Measurements from ENCODE around the gene SLC52A1.
"Not testable (repeated sequence)": the region's sequence is repeated elsewhere in the genome, so short reads cannot be mapped to it uniquely, and the experiment has no call there.

SLC52A1 gene

GRCh38 chr17:5035315-5035714, at the start of gene SLC52A1:
Gene SLC52A1 (minus strand): TSS chr17:5035426. CDS start chr17:5034606, 820 bp downstream.
- ATAC-seq = no peak

DNA sequence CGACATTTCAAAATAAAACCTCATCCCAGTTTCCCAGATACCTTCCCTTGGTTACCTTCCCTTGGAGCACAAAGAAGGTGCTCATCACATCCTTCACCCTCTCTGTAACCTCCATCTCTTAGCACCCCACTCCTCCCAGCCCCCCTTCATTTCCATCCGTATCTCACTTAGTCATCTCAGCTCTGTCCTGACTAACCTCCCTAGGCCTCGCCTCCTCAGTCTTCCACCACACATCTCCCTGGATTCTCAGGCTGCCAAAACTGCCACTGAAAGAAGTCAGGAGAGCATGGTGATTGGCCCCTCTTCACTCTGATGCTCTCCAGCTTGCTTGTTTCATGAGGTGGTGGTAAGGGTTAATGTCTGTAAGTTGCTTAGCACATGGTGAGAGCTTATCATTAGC, 45.4 kb upstream of the SLC52A1 start:
- ATAC-seq = no peak

DNA sequence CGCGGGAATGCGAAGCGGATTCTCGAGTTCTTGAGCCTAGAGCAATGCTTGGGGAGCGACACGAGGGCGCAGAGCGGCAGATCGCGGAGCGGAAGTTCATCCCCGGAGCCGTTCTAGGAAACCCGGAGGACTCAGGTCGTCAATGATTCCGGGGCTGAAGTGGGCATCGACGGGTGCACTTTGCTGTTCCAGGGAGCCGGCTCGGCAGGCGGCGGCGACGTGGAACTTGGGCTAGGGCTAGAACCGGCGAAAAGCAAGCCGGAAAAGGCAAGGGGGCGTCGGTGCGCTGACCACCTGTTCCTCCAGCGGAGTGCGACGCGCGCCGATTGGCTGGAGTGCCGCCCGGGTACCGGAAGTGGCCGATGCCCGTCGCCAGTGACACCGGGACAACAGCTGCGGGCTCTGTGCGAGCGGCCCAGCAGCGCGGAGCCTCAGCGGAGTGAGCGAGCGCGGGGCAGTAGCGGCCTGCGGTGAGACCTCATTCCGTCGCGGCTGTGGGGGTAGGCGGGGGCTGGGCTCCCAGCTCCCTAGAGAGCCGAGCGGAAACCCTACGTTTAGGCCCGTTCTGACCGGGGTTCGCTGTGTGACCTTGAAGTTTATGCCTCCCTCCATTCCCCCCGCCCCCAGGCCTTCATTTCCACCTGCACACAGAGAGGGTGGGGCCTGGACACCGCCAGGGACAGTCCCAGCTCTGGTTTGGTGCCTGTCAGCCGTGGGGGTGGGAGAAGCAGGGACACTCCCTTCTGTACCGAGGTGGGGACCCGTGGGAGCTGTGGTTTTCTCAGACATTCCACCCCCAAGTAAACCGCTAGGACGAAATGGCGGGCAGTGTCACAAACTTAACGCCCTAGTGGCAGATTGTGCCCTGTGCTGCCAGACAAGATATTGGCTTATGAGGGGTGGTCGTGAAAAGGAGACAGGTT, 43.1 kb upstream of the SLC52A1 start, which contains the start of gene ZFP3:
Gene ZFP3, plus strand, starts transcription at position 362 of the 923 bp plus-strand sequence. CDS start 13,038 bp downstream, outside the sequence.
- ATAC-seq = peak; percentile 89

DNA sequence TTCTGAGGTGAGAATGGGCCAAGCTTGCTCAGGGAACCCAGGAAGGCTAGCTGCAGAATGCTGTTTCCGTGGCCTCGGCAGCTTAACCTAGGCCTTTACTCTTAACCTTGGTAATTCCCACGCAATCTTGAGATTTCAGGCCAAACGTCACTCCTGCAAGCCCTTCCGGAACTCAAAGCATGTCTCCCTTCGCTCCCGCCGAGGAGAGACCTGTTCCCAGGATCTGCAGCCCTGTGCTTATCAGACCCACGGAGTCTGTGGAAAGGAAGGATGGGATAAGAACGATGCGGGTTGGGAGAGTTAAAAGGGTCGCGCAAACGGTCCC, 42.5 kb upstream of the SLC52A1 start:
- ATAC-seq = no peak

GRCh38 chr17:5077275-5077674, 42.0 kb upstream of the SLC52A1 start:
- ATAC-seq = not testable (repeated sequence)

DNA sequence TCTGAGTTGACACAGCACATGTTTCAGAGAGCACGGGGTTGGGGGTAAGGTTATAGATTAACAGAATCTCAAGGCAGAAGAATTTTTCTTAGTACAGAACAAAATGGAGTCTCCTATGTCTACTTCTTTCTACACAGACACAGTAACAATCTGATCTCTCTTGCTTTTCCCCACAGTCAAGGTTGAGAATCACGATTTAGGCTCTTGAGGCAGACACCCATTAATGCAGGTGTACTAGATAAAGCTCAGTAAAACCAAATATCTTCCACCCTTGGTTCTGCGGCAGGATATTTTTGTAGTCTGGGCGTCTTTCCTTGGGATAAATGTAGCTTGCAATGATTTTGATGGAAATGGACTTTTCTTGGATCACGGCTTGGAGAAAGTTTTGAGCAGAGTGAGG, 40.2 kb upstream of the SLC52A1 start:
- ATAC-seq = not testable (repeated sequence)

GRCh38 chr17:5069724-5070123, 34.5 kb upstream of the SLC52A1 start:
- no peak for ATAC-seq

DNA sequence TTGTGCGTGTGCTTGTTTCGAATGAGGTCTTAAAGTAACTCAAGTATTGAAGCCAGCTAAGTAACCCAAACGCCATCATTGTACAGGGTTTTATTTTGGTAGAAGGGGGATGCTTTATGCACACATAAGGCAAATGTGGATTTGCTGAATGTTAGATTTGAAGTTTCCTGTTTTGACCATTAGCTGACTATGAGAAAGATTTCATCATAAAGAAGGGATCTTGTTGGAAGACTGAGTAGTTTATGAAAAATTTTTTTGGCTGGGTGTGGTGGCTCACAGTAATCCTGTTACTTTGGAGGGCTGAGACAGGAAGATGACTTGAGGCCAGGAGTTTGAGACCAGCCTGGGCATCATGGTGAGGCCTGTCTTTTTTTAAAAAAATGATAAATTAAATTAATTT, 33.0 kb upstream of the SLC52A1 start:
- ATAC-seq = no peak

DNA sequence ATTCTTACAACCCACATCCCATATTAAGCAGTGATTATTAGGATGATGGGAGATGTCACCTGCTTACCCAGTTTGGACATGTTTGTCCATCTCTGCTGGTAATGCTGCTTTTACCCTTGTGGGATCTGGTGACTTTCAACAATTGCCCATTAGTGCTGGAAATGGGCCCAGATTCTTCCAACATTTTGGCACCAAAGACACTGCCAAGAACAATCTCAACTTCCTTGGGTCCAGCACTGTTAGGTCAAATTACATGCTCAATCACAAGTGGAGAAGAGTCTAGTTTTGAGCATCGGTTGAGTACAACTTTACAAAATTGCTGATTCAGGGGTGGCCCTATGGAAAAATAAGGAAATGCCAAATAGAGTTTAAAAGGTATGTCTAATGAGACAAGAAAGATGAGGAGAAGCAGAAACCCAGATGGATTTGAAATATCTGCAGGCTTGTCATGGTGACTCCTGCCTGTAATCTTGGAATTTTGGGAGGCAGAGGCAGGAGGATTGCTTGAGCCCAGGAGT, 30.1 kb upstream of the SLC52A1 start:
- no peak for ATAC-seq

DNA sequence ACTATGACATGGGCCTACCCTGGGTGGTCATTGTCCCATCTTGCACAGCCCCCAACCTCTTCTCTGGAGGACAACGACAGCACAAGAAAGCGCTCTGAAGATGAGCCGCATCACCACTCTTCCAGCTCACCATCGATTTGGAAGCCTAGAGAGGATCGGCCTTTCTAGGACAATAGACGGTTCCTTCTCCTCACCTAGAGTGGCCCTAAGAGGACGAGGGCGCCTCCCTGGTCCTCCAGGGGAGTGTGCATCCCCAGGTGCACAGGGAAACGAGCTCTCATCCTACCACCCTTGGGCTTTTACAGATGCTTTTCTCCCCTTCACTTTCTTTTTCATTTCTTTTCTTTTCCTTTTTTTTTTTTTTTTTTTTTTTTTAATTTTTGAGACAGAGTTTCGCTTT, 20.3 kb upstream of the SLC52A1 start:
- no peak for ATAC-seq

- no peak for ATAC-seq
Measured at GRCh38 chr17:5050278-5050677, 15.1 kb upstream of the SLC52A1 start.

DNA sequence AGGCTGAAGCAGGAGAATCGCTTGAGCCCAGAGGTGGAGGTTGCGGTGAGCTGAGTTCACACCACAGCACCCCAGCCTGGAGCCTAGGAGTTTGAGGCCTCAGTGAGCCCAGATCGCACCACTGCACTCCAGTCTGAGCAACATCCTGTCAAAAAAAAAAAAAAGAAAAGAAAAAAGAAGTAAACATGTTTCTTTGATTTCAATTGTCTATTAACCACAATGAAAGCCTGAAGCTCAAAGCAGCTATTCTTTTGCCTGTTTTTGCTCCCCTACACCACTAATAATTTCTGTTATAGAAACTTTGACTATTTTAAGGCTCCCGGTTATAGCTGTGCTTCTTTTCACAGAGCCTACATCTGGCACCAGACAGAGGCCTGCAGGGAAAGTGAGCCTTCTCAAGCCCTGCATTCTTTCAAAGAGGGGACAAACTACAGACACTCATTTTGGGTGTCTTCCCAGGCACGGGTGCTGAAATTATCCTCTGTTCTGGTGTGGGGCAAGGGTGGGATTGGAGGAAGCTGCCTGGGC, 14.2 kb upstream of the SLC52A1 start:
- ATAC-seq = peak; percentile 80 to 86

GRCh38 chr17:5047446-5047845, 12.2 kb upstream of the SLC52A1 start:
- no peak for ATAC-seq

DNA sequence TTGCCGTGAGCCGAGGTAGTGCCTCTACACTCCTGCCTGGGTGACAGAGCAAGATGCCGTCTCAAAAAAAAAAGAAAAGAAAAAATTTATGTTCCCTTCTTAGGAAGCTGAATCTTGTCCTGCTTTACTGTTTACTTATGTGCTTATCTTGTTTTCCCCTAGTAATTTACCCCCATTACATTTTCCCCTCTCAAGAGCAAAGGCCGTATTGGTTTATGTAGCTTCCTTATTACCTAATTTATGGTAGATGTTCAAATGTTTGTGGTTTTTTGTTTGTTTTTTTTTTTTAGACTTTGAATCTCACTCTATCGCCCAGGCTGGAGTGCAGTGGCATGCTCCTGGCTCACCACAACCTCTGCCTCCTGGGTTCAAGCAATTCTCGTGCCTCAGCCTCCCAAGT, 10.3 kb upstream of the SLC52A1 start:
- ATAC-seq = no peak

- no peak for ATAC-seq
Measured at GRCh38 chr17:5044630-5045029, 9.4 kb upstream of the SLC52A1 start.

DNA sequence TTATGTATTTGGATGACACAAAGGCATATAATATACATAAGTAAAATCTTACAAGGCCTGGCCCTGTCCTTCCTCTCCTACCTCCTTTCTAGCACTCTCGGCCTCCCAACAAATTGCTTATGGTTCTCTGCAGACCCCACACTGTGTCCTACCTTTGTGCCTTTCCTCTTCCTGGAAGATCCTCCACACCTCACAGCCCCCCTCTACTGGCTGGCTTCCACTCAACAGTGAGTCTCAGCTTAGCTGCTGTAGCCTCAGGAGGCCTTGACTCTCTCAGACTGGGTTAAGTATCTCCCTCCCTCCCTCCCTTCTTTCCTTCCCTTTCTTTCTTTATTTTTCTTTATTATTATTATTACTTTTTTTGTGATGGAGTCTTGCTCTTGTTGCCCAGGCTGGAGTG, 8.3 kb upstream of the SLC52A1 start:
- no peak for ATAC-seq

DNA sequence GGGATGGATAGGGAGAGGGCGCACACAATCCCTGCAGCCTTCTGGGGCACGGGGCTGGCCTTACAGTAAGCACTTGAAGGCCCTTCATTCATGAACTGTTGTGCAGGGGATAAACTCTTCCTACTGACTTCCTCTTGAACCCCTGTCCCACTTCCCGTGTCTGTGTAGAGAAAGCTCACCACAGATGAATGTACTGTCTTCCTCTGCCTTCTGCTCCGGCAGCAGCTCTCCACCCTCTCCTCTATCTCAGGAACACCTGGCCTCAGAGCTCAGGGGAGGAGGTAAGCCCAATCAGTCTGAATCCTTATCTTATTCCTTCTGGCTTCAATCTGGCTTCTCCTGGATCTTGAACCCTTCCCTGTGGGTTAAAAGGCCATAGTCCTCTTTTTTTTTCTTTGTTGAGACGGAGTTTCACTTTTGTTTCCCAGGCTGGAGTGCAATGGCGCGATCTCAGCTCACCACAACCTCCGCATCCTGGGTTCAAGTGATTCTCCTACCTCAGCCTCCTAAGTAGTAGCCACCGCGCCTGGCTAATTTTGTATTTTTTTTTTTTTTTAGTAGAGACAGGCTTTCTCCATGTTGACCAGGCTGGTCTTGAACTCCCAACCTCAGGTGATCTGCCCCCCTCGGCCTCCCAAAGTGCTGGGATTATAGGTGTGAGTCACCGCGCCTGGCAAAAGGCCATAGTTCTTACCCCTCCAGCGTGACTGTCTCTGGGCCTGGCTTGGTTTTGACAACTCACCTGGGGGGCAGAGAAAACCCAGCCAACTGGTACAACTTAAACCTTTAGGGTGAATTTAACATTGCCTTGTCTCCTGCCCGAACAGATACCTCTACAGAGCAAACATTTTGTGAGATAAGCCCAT, 7.2 kb upstream of the SLC52A1 start:
- peak in 1 of 2 donors; percentile 17 for ATAC-seq

DNA sequence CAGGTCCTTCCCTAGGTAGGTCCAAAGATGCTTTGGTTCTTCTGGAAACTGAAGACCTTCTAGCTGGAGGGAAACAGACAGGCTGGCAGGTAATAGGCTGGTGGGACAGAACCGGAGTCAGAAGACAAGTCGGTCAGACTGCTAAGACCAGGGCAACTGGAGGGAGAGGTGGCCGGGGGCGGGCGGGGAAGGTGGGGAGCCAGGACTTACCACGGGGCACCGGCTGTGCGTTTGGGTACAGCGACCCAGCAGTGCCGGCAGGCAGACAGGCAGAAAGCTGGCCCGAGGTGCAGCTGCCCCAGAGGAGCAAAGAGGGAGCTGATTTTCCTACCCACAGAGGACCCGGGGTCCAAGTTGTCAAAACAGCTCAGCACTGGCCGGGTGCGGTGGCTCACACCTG, 575 bp downstream of the SLC52A1 start:
- no peak for ATAC-seq

DNA sequence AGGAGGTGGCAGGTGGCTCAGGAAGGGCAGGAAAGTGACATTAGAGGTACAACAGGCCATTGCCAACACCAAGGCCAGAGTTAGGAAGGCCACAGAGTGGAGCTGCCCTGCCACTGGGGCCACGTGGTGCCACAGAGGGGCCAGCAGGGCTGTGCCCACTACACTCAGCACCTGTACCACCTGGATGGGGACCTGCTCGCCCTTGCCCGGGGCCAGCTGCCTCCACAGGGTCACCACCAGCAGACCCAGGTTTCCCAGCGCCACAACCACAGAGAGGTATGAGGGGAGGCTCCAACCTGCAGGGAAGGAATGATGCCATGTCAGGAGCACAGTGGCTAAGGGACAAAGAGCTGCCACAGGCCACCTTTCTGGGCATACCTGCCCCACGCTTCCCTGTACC, 1.2 kb downstream of the SLC52A1 start:
- no peak for ATAC-seq

DNA sequence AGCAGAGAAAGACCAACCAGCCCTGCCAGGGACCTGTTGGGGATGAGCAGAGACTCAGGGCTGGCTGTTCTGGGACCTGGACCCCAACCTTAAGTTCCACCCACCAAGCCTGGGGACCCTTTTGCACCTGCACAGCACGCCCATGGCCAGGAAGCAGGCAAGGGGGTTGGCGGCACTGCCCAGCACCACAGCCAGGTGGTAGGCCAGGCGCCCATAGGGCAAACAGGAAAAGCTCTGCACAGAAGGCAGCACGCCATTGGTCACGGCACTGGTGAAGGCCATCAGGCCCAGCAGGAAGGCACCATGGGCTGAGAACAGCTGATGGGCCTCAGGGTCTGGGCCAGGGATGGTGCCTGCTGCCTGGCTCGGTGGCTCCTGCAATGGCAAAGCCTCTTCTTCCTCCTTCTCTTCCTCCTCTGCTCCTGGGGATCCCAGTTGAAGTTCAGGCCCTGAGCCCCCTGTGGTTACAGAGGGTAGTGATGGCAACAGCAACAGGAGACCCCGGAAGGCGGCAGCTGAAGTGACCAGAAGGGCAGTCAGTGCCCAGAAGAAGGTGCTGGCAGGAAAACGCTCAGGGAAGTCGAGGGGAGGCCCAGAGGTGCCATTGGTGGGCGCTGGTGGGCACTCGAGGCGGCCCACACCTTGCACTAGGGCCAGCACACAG, 1.7 kb downstream of the SLC52A1 start:
- no peak for ATAC-seq

DNA sequence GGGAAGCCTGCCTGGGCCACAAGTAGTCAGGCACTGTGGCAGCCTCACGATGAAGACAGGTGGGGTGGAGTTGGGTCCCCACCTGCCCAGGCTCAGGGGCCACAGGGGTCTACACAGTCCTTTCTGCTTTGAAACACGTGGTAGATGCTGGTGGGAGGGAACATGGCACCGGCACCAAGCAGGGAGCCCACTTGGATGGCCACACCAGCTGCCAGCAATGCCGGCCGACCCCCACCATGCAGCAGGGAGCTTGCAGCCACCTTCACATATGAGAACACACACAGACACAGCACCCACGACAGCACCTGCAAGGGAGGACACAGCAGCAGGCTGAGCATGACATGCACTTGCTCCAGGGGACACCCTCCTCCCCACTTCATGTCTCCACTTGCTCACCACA, 2.4 kb downstream of the SLC52A1 start:
- ATAC-seq = no peak

DNA sequence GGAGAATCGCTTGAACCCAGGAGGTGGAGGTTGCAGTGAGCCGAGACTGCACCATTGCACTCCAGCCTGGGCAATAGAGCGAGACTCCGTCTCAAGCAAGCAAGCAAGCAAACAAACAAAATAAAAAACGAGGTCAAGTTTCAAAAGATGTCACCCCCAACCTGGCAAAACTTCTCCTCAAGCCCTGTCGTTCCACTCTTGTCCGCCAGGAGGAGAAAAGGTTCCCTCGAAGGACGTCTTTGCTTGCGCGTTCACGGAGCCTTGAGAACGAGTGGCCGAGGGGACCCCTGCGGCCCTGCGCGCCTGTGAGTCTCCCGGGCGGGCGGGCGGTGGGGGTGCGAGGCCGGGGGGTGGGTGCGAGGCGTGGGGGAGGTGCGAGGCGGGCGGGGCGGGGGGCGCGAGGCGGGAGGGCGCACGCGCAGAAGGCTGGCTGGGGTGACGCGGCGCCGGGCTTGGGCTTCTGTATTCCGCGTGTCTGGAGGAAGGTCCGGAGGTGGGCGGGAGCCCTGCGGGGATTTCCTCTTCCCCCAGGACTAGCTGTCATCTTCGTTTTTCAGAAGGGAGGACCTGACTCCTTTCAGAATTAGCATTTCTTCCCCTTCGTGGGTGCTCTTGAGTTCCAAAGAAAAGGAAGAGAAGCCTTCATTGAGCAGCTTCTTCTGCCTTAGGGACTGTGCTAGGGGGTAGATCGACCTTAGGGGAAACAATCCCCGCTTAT, 3.7 kb downstream of the SLC52A1 start:
- peak; percentile 86 to 89 for ATAC-seq

All from activated CD4-positive, CD25-positive, alpha-beta regulatory T cell treated with anti-CD3 and anti-CD28 coated beads, Interleukin-2, amount 50 U/mL, for 24 hours (primary cell).